Fibroblast of lung (primary cell): ENCODE data around the gene CLP1. TPM values are rescaled to one million over a fixed set of nuclear protein-coding genes. Genes with fewer than 3 reads are reported as not detected.

Experiments used
- DNase-seq, 2 donors: peaks; one replicate each; pipeline versions ENCODE4 v3.0.0 to v3.0.0-alpha.2; 2010; ENCODE audit warnings: low read depth in 2 of 2
- H2AFZ ChIP-seq: 2 replicates; pipeline ENCODE4 v1.5.1; 2012; ENCODE audit warnings: low read length, control low read depth, inconsistent platforms
- H3K27ac ChIP-seq: 2 replicates; pipeline ENCODE4 v1.5.1; 2011; ENCODE audit warnings: low read length, control low read depth; ENCODE audit not compliant: insufficient read depth
- H3K27me3 ChIP-seq: 2 replicates; pipeline ENCODE4 v1.5.1; 2011; ENCODE audit warnings: mild to moderate bottlenecking, low read length; ENCODE audit not compliant: control insufficient read depth, insufficient read depth
- H3K36me3 ChIP-seq: 2 replicates; pipeline ENCODE4 v1.5.1; 2011; ENCODE audit warnings: low read length; ENCODE audit not compliant: control insufficient read depth, insufficient read depth
- H3K4me1 ChIP-seq: 2 replicates; pipeline ENCODE4 v1.5.1; 2011; ENCODE audit warnings: low read length; ENCODE audit not compliant: control insufficient read depth, insufficient read depth; ENCODE audit errors: extremely low read depth
- H3K4me2 ChIP-seq: 2 replicates; pipeline ENCODE4 v1.5.1; 2011; ENCODE audit warnings: low read length, control low read depth; ENCODE audit not compliant: insufficient read depth; ENCODE audit errors: extremely low read depth
- H3K4me3 ChIP-seq, 4 experiments: fragments of 200-600 bp in 1 of 4; sonication (generic) in 1 of 4; replicated peaks in 1 of 4; 2 replicates each; pipeline ENCODE4 v1.5.1; 2011 to 2016; ENCODE audit warnings: low read length in 4 of 4, low read depth in 3 of 4, mild to moderate bottlenecking in 3 of 4, control low read depth in 2 of 4, inconsistent platforms in 1 of 4, mixed read lengths in 1 of 4; ENCODE audit not compliant: insufficient read depth in 1 of 4; ENCODE audit errors: control extremely low read depth in 1 of 4
- H3K79me2 ChIP-seq: 2 replicates; pipeline ENCODE4 v1.5.1; 2012; ENCODE audit warnings: mild to moderate bottlenecking, low read length, inconsistent platforms; ENCODE audit not compliant: control insufficient read depth, insufficient read depth
- H3K9ac ChIP-seq: 2 replicates; pipeline ENCODE4 v1.5.1; 2011; ENCODE audit warnings: mild to moderate bottlenecking, low read length, control low read depth; ENCODE audit not compliant: insufficient read depth
- H3K9me3 ChIP-seq: 2 replicates; pipeline ENCODE4 v1.5.1; 2012; ENCODE audit warnings: low read depth, low read length; ENCODE audit not compliant: control insufficient read depth, insufficient read depth
- H4K20me1 ChIP-seq: 2 replicates; pipeline ENCODE4 v1.5.1; 2011; ENCODE audit warnings: low read length; ENCODE audit not compliant: control insufficient read depth, insufficient read depth; ENCODE audit errors: extremely low read depth
- CTCF ChIP-seq, 2 donors: IDR thresholded peaks in 1 of 2; conservative IDR thresholded peaks in 1 of 2; 1 replicate in 1 of 2; 2 replicates in 1 of 2; pipeline ENCODE4 v1.5.1; 2011 to 2012; ENCODE audit warnings: low read length in 2 of 2, control low read depth in 1 of 2, inconsistent platforms in 1 of 2, low read depth in 1 of 2, mild to moderate bottlenecking in 1 of 2
- EZH2 ChIP-seq: IDR thresholded peaks from 2 replicates; pipeline ENCODE4 v1.5.1; 2012; ENCODE audit warnings: low read length, control low read depth, mild to moderate bottlenecking; ENCODE audit errors: missing control alignments
- polyA plus RNA-seq, 2 donors: library from polyadenylated mRNA; depleted of rRNA in 1 of 2; stranded (reverse) in 1 of 2; unstranded in 1 of 2; fragments of >200 nt; gene quantifications; 2 replicates each; pipeline ENCODE4 v1.2.1, GENCODE V29; 2011 to 2012; ENCODE audit warnings: missing spikeins in 1 of 2
- total RNA-seq: library from RNA; depleted of rRNA; stranded (reverse); fragments of >200 nt; gene quantifications from 2 replicates; pipeline ENCODE4 v1.2.1, GENCODE V29; 2014

CLP1 gene
- total and polyA plus RNA-seq, 2 donors (not counting 1 experiment from before 2014, with no cell fraction given): 13.2 to 24.1 TPM

DNA sequence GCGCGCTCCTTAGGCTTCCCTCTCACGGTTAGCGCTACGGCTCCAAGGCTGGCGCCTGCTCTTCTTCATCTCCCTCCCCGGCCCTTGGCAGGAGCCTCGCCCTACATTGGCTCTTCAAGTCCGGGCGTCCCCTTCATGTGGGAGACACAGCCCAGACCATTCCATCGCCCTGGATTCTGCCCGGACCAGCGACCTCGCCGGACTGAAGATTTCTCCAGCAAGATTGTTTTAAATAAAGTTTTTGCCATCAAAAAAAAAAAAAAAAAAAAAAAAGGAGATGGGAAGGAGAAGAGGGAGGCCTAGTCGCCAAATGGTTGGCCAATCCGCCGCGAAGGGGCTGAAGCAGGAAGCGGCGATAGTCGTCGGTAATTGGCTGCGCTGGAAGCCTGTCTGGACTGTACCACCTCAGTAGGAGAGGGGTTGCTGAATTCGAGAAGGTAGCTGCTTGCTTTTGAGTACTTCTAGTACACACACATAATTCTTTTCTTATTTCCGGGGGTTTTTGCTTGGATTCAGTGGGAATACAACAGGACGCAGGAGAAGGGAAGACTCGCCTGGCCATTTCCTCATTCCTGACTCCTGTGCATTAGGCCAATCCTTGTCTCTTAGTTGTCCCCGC, 9.7 kb downstream of the CLP1 start:
- H3K9ac ChIP-seq: peak overlapping the region; percentile 93
- peak overlapping the region; percentile 100 for H3K27ac ChIP-seq
- peak overlapping the region; percentile 90 for H2AFZ ChIP-seq
- H3K36me3 ChIP-seq: peaks cover 4% of the 10 kb centered on the region
- H3K4me1 ChIP-seq: peaks cover 4% of the 10 kb centered on the region
- peak; percentile 99 to 100 for DNase-seq
- peak overlapping the region; percentile 67 to 92 (median 72) for H3K4me3 ChIP-seq
- peak overlapping the region; percentile 81 for H3K4me2 ChIP-seq
- no peaks in the 10 kb centered on the region for H3K9me3 ChIP-seq
- H3K79me2 ChIP-seq: peaks cover 39% of the 10 kb centered on the region
- peaks cover 2% of the 10 kb centered on the region for H4K20me1 ChIP-seq
- no peaks in the 10 kb centered on the region for H3K27me3 ChIP-seq
- TF ChIP-seq CTCF (conservative IDR thresholded peaks at IDR 0.05 in 1 of 2, IDR thresholded peaks at IDR 0.05 in 1 of 2; ENCODE audit: low read depth in 1 of 2, low read length in 2 of 2): no peak
- no peak for TF ChIP-seq EZH2

GRCh38 chr11:57667736-57668433, 10.3 kb downstream of the CLP1 start, which contains the start of gene ZDHHC5:
Gene ZDHHC5 (plus strand): TSS chr11:57668114. CDS start chr11:57673091, 4,977 bp downstream.
- H3K27ac ChIP-seq: peak within 1 kb of the TSS; percentile 100
- no peaks in the 10 kb centered on the region for H3K27me3 ChIP-seq
- peak; percentile 100 for DNase-seq
- H3K36me3 ChIP-seq: peaks cover 4% of the 10 kb centered on the region
- H3K4me3 ChIP-seq: peak within 1 kb of the TSS; percentile 67 to 99 (median 86)
- no peaks in the 10 kb centered on the region for H3K9me3 ChIP-seq
- peaks cover 2% of the 10 kb centered on the region for H4K20me1 ChIP-seq
- H3K79me2 ChIP-seq: peaks cover 46% of the 10 kb centered on the region
- TF ChIP-seq EZH2: no peak
- TF ChIP-seq CTCF (conservative IDR thresholded peaks at IDR 0.05 in 1 of 2, IDR thresholded peaks at IDR 0.05 in 1 of 2; ENCODE audit: low read depth in 1 of 2, low read length in 2 of 2): peak; percentile 18 to 40
- peak within 1 kb of the TSS; percentile 93 for H3K9ac ChIP-seq
- peak within 1 kb of the TSS; percentile 90 for H2AFZ ChIP-seq
- H3K4me1 ChIP-seq: peaks cover 4% of the 10 kb centered on the region
- H3K4me2 ChIP-seq: peak within 1 kb of the TSS; percentile 81

DNA sequence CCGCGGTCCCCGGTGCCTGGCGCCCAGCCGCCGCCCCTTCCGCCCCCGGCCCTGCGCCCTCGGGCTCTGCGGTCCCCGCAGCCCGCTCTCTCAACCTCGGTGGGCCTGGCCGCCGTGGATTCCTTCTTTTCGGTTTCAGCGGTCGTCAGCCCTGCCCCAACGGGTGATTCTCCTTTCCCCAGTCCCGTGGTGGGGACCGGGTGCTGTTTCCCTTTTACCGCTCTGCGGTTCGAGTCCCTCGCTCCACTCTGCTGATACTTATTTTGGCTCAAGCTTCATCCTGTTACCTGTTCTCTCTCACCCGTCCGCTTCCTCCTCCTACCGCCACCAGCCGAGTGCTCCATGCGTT, 10.8 kb downstream of the CLP1 start:
- Histone ChIP-seq H3K79me2 (peaks cover 51% of the 10 kb centered on the region), H3K4me1 (peaks cover 4% of the 10 kb centered on the region), H3K36me3 (peaks cover 4% of the 10 kb centered on the region), H3K4me2 (peak overlapping the region; percentile 76), H3K27ac (peak overlapping the region; percentile 100), H3K9me3 (no peaks in the 10 kb centered on the region), H3K27me3 (no peaks in the 10 kb centered on the region), H3K9ac (peak overlapping the region; percentile 93), H2AFZ (peak overlapping the region; percentile 87), H4K20me1 (peaks cover 2% of the 10 kb centered on the region), H3K4me3 (peak overlapping the region; percentile 67 to 99 (median 86))
- TF ChIP-seq EZH2: no peak
- no peak for TF ChIP-seq CTCF (conservative IDR thresholded peaks at IDR 0.05 in 1 of 2, IDR thresholded peaks at IDR 0.05 in 1 of 2; ENCODE audit: low read depth in 1 of 2, low read length in 2 of 2)
- DNase-seq: no peak
